Left lung (tissue), 10 donors: Measurements from ENCODE around the gene PRKRA. TPM values are rescaled to one million over a fixed set of nuclear protein-coding genes. Genes with fewer than 3 reads are reported as not detected.

Experiments
- ATAC-seq: fragments of 200-7000 bp; cut with Tn5 transposase; one replicate; pipeline ENCODE4 v1.9.1; 2020; ENCODE audit warnings: moderate library complexity
- DNase-seq, 4 donors: peaks; one replicate each; pipeline ENCODE4 v3.0.0-alpha.2; 2013 to 2020
- H3K27ac ChIP-seq, 2 donors: fragments of 200-600 bp; sonication (generic) in 1 of 2; one replicate each; pipeline versions ENCODE4 v1.5.0 to v1.8.0; 2020 to 2021
- H3K27me3 ChIP-seq, 2 donors: fragments of 200-600 bp; sonication (generic) in 1 of 2; one replicate each; pipeline versions ENCODE4 v1.5.0 to v1.8.0; 2020 to 2021
- H3K36me3 ChIP-seq, 2 donors: fragments of 200-600 bp; sonication (generic) in 1 of 2; one replicate each; pipeline versions ENCODE4 v1.5.0 to v1.8.0; 2020 to 2021
- H3K4me1 ChIP-seq, 2 donors: fragments of 200-600 bp; one replicate each; pipeline ENCODE4 v1.8.0; 2021
- H3K4me3 ChIP-seq, 2 donors: fragments of 200-600 bp; sonication (generic) in 1 of 2; one replicate each; pipeline versions ENCODE4 v1.5.0 to v1.8.0; 2020 to 2021; ENCODE audit warnings: mild to moderate bottlenecking in 1 of 2
- H3K9me3 ChIP-seq, 2 donors: fragments of 200-600 bp; sonication (generic) in 1 of 2; one replicate each; pipeline versions ENCODE4 v1.5.0 to v1.8.0; 2020 to 2021
- CTCF ChIP-seq, 2 donors: fragments of 200-600 bp; sonication (generic) in 1 of 2; IDR thresholded peaks; one replicate each; pipeline versions ENCODE4 v1.5.0 to v1.8.0; 2021; ENCODE audit warnings: antibody characterized with exemption in 2 of 2
- intact Hi-C, 2 donors: fragments of 100-400 bp; cut with DNase I; formaldehyde crosslinking; loops; one replicate each; pipeline versions ENCODE4 v1.11.2 to v1.14.2; 2022
- polyA plus RNA-seq, 6 donors: library from polyadenylated mRNA; unstranded; fragments of 120-200 nt; gene quantifications; one replicate each; pipeline ENCODE4 v1.2.1, GENCODE V29; 2013; ENCODE audit not compliant: insufficient read length in 6 of 6
- total RNA-seq, 2 donors: library from RNA; stranded (reverse); fragmentation: NEBNext Ultra II Directional; extraction: Animal tissue kit (Norgen Biotek cat#: 25700); gene quantifications; one replicate each; pipeline ENCODE4 v1.2.1, GENCODE V29; 2021
- donor health status: DM: no; HTN: yes; CAD: no.
- donor health status: DM: no; HTN: no; CAD: no.

The PRKRA gene
- total and polyA plus RNA-seq, 8 donors = 45.2 to 83.5 (median 69.0) TPM

DNA sequence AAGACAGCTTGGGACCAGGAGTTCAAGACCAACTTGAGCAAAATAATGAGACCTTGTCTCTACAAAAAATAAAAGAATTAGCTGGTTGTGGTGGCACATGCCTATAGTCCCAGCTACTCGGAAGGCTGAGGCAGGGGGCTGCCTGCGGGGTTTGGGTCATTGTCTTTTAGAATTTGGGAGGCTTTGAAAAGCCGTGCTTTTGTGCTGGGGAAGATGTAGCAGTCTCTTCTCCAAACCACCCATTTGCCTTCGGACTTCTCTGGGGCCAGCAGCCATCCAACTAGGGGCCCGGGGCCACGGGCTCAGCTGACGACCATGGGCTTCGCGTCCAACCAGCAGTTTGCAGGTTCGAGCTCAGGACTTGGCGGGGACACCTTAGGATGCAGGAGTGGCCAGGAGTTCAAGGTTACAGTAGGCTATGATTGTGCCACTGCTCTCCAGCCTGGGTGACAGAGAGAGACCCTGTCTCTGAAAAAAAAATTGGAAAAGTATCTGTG, 6.5 kb upstream of the PRKRA start:
- H3K9me3 ChIP-seq = no peaks in the 10 kb centered on the region
- no peaks in the 10 kb centered on the region for H3K27me3 ChIP-seq
- no peak overlapping the region for H3K27ac ChIP-seq
- no peaks in the 10 kb centered on the region for H3K4me1 ChIP-seq
- H3K4me3 ChIP-seq = no peak overlapping the region
- TF ChIP-seq CTCF (IDR thresholded peaks at IDR 0.05) = no peak
- H3K36me3 ChIP-seq = no peaks in the 10 kb centered on the region
- DNase-seq (no peak), ATAC-seq (no peak)
- intact Hi-C loops = no loop called here

DNA sequence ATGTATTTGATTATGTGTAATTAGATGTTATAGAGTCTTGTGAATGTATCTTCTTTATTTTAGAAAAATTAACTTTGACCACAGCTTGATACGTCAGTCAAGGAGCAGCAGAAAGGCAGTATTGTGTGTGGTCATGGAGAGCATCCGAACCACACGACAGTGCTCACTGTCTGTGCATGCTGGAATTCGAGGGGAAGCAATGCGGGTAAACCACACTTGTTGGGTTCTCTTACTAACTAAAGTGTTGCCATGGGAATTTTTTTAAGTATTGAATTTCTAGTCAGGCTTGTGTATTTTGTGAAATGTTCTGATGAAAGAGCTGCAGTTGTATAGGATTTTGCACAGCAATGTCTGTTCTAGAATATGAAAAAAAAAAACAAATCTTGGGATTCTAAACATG, 5.0 kb upstream of the PRKRA start:
- ATAC-seq (no peak), DNase-seq (no peak)
- Histone ChIP-seq H3K27me3 (no peaks in the 10 kb centered on the region), H3K4me3 (no peak overlapping the region), H3K27ac (no peak overlapping the region), H3K4me1 (peaks cover 0 to 7% of the 10 kb centered on the region in 2 donors), H3K36me3 (no peaks in the 10 kb centered on the region), H3K9me3 (no peaks in the 10 kb centered on the region)
- TF ChIP-seq CTCF (IDR thresholded peaks at IDR 0.05) = no peak
- intact Hi-C loops = no loop called here

DNA sequence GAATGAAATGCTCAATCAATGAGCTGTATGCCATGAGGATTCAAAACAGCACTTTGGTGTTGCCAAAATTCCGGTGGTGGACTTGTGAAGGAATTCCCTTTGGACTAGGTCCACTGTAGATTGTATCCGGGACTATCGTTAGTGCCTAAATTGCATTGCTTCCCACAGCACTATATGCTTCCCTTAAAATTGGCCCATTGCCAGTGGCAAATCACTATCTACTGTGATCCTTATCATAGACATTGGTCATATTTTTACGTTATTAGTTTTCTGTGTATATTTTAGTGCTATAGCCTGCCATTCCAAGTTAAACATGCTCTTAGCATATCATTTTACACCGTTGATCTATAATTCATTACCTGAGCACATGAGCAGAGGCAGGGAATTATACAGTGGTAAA, 1.9 kb upstream of the PRKRA start:
- DNase-seq = no peak
- Histone ChIP-seq H3K9me3 (no peaks in the 10 kb centered on the region), H3K4me3 (no peak overlapping the region), H3K36me3 (peaks cover 0 to 5% of the 10 kb centered on the region in 2 donors), H3K27ac (no peak overlapping the region), H3K4me1 (peaks cover 6 to 32% of the 10 kb centered on the region in 2 donors), H3K27me3 (no peaks in the 10 kb centered on the region)
- intact Hi-C loops = no loop called here
- no peak for TF ChIP-seq CTCF (IDR thresholded peaks at IDR 0.05)
- no peak for ATAC-seq

DNA sequence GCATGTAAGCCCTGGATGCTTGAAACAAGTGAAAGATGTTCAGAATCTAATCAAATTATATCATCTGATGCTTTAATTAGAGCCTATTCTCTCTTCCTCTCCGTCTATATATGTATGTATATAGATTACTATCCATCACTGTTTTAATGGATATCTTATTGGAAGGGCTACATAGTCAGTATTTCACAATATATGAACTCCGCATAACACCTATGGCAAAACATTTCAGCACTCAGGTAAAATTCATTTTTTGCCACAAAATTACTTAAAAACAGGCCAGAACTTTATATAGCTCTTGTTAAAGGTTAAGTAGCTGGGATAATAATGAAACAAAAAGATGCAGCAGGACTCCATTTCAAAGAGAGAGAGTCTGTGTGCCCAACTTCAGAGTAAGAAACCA, 1.4 kb upstream of the PRKRA start:
- Histone ChIP-seq H3K27me3 (no peaks in the 10 kb centered on the region), H3K9me3 (no peaks in the 10 kb centered on the region), H3K4me1 (peaks cover 6 to 32% of the 10 kb centered on the region in 2 donors), H3K27ac (no peak overlapping the region), H3K4me3 (no peak overlapping the region), H3K36me3 (peaks cover 0 to 8% of the 10 kb centered on the region in 2 donors)
- TF ChIP-seq CTCF (IDR thresholded peaks at IDR 0.05) = no peak
- intact Hi-C loops = no loop called here
- ATAC-seq (no peak), DNase-seq (no peak)

- peaks cover 6 to 32% of the 10 kb centered on the region in 2 donors for H3K4me1 ChIP-seq
- H3K27me3 ChIP-seq = no peaks in the 10 kb centered on the region
- peak overlapping the region; percentile 93 to 96 for H3K27ac ChIP-seq
- DNase-seq (no peak), ATAC-seq (no peak)
- intact Hi-C loops = no loop called here
- H3K36me3 ChIP-seq = peaks cover 0 to 25% of the 10 kb centered on the region in 2 donors
- TF ChIP-seq CTCF (IDR thresholded peaks at IDR 0.05) = no peak
- no peaks in the 10 kb centered on the region for H3K9me3 ChIP-seq
- peak overlapping the region; percentile 54 to 81 for H3K4me3 ChIP-seq
Measured at GRCh38 chr2:178450524-178450773, 526 bp downstream of the PRKRA start.
